HEK293 (cell line): ENCODE results near the gene ANXA2.

Experiments used
- CTCF ChIA-PET: fragments of 350-600 bp; formaldehyde crosslinking; extraction: SDS; loops from one replicate; lab custom pipeline; 2021; ENCODE audit warnings: antibody characterized with exemption; lab: Yijun Ruan, JAX
- POLR2A ChIA-PET: fragments of 300-600 bp; formaldehyde crosslinking; extraction: SDS; loops from one replicate; lab custom pipeline; 2020; ENCODE audit warnings: antibody characterized with exemption, inconsistent platforms; lab: Yijun Ruan, JAX
- H3K27ac ChIP-seq: fragments of 200-500 bp; sonication (Bioruptor generic); 2 replicates; pipeline ENCODE4 v1.5.1; 2014; ENCODE audit warnings: low read depth, low read length, control low read depth, inconsistent platforms; ENCODE audit errors: extremely low read depth
- H3K36me3 ChIP-seq, 2 experiments: fragments of 200-500 bp in 1 of 2; sonication (Bioruptor generic) in 1 of 2; 1 replicate in 1 of 2; 2 replicates in 1 of 2; pipeline ENCODE4 v1.5.1; 2014 to 2017; ENCODE audit warnings: inconsistent platforms in 2 of 2, low read length in 2 of 2; ENCODE audit not compliant: control insufficient read depth in 2 of 2, insufficient read depth in 1 of 2
- H3K4me1 ChIP-seq: fragments of 200-500 bp; sonication (Bioruptor generic); 2 replicates; pipeline ENCODE4 v1.5.1; 2014; ENCODE audit warnings: mild to moderate bottlenecking, low read length, inconsistent platforms; ENCODE audit not compliant: control insufficient read depth, insufficient read depth
- H3K4me3 ChIP-seq: 2 replicates; pipeline ENCODE4 v1.5.1; 2011; ENCODE audit warnings: low read depth, mild to moderate bottlenecking, control low read depth, low read length, moderate library complexity
- H3K9me3 ChIP-seq: fragments of 200-500 bp; sonication (Bioruptor generic); 2 replicates; pipeline ENCODE4 v1.5.1; 2014; ENCODE audit warnings: low read depth, low read length, inconsistent platforms; ENCODE audit not compliant: control insufficient read depth, insufficient read depth
- FEZF1 ChIP-seq: fragments of 450-650 bp; formaldehyde crosslinking; IDR thresholded peaks from 2 replicates; pipeline ENCODE4 v1.5.1; 2016; ENCODE audit warnings: missing biosample characterization, missing genetic modification characterization
- HOXC10 ChIP-seq: sonication (generic); formaldehyde crosslinking; IDR thresholded peaks from 2 replicates; pipeline ENCODE4 v1.8.1; 2023; ENCODE audit warnings: mild to moderate bottlenecking, missing genetic modification reagents
- HOXD13 ChIP-seq: sonication (generic); formaldehyde crosslinking; IDR thresholded peaks from 2 replicates; pipeline ENCODE4 v1.8.0; 2022; ENCODE audit warnings: missing genetic modification reagents, borderline replicate concordance
- KLF7 ChIP-seq: fragments of 450-650 bp; formaldehyde crosslinking; IDR thresholded peaks from 2 replicates; pipeline ENCODE4 v1.5.1; 2016; ENCODE audit warnings: missing biosample characterization, missing genetic modification characterization, borderline replicate concordance
- RBAK ChIP-seq: fragments of 450-650 bp; formaldehyde crosslinking; IDR thresholded peaks from 2 replicates; pipeline ENCODE4 v1.5.1; 2016; ENCODE audit warnings: missing biosample characterization, missing genetic modification characterization
- YY1 ChIP-seq: fragments of 450-650 bp; formaldehyde crosslinking; IDR thresholded peaks from 2 replicates; pipeline ENCODE4 v1.5.1; 2018; ENCODE audit warnings: missing biosample characterization, missing genetic modification characterization
- ZBTB21 ChIP-seq: fragments of 450-650 bp; formaldehyde crosslinking; IDR thresholded peaks from 2 replicates; pipeline ENCODE4 v1.5.1; 2017; ENCODE audit warnings: missing biosample characterization, missing genetic modification characterization
- ZFP37 ChIP-seq: fragments of 450-650 bp; formaldehyde crosslinking; IDR thresholded peaks from 2 replicates; pipeline ENCODE4 v1.5.1; 2016; ENCODE audit warnings: missing biosample characterization, missing genetic modification characterization
- ZIC2 ChIP-seq: fragments of 450-650 bp; formaldehyde crosslinking; IDR thresholded peaks from 2 replicates; pipeline ENCODE4 v1.5.1; 2016; ENCODE audit warnings: missing biosample characterization, missing genetic modification characterization
- ZNF132 ChIP-seq: fragments of 450-650 bp; formaldehyde crosslinking; IDR thresholded peaks from 2 replicates; pipeline ENCODE4 v1.5.1; 2017; ENCODE audit warnings: missing biosample characterization, missing genetic modification characterization, borderline replicate concordance
- ZNF221 ChIP-seq: fragments of 450-650 bp; formaldehyde crosslinking; IDR thresholded peaks from 2 replicates; pipeline ENCODE4 v1.5.1; 2017; ENCODE audit warnings: missing biosample characterization, missing genetic modification characterization, borderline replicate concordance
- ZNF302 ChIP-seq: fragments of 450-650 bp; formaldehyde crosslinking; IDR thresholded peaks from 2 replicates; pipeline ENCODE4 v1.5.1; 2016; ENCODE audit warnings: missing biosample characterization, missing genetic modification characterization, low read depth
- ZNF311 ChIP-seq: fragments of 450-650 bp; formaldehyde crosslinking; IDR thresholded peaks from 2 replicates; pipeline ENCODE4 v1.5.1; 2017; ENCODE audit warnings: missing biosample characterization, missing genetic modification characterization, borderline replicate concordance
- ZNF350 ChIP-seq: fragments of 450-650 bp; formaldehyde crosslinking; IDR thresholded peaks from 2 replicates; pipeline ENCODE4 v1.5.0; 2017; ENCODE audit warnings: missing biosample characterization, mild to moderate bottlenecking, missing genetic modification characterization
- ZNF391 ChIP-seq: fragments of 450-650 bp; formaldehyde crosslinking; IDR thresholded peaks from 2 replicates; pipeline ENCODE4 v1.5.1; 2016; ENCODE audit warnings: low read depth, missing biosample characterization, missing genetic modification characterization, borderline replicate concordance
- ZNF561 ChIP-seq: fragments of 450-650 bp; IDR thresholded peaks from 2 replicates; pipeline ENCODE4 v1.5.1; 2018; ENCODE audit warnings: missing biosample characterization, missing genetic modification characterization, borderline replicate concordance
- ZNF701 ChIP-seq: fragments of 450-650 bp; formaldehyde crosslinking; IDR thresholded peaks from 2 replicates; pipeline ENCODE4 v1.5.1; 2016; ENCODE audit warnings: missing biosample characterization, missing genetic modification characterization
- ZNF768 ChIP-seq: fragments of 450-650 bp; formaldehyde crosslinking; IDR thresholded peaks from 2 replicates; pipeline ENCODE4 v1.5.1; 2018; ENCODE audit warnings: missing biosample characterization, mild to moderate bottlenecking, missing genetic modification characterization
- ZNF785 ChIP-seq: fragments of 450-650 bp; formaldehyde crosslinking; IDR thresholded peaks from 2 replicates; pipeline ENCODE4 v1.5.1; 2016; ENCODE audit warnings: missing biosample characterization, missing genetic modification characterization
- ZNF843 ChIP-seq: fragments of 450-650 bp; formaldehyde crosslinking; IDR thresholded peaks from 2 replicates; pipeline ENCODE4 v1.5.1; 2016; ENCODE audit warnings: missing biosample characterization, missing genetic modification characterization
- ZSCAN4 ChIP-seq: fragments of 450-650 bp; formaldehyde crosslinking; IDR thresholded peaks from 2 replicates; pipeline ENCODE4 v1.5.1; 2017; ENCODE audit warnings: missing biosample characterization, missing genetic modification characterization
- TF ChIP-seq, protein P1 (sequence below): fragments of 450-650 bp; formaldehyde crosslinking; IDR thresholded peaks from 2 replicates; pipeline ENCODE4 v1.5.1; 2016; ENCODE audit warnings: missing biosample characterization, missing genetic modification characterization
- TF ChIP-seq, protein P2 (sequence below): fragments of 450-650 bp; formaldehyde crosslinking; conservative IDR thresholded peaks from 2 replicates; pipeline ENCODE4 v1.5.1; 2016; ENCODE audit warnings: low read depth, missing biosample characterization, missing genetic modification characterization
- TF ChIP-seq, protein P3 (sequence below): fragments of 450-650 bp; formaldehyde crosslinking; IDR thresholded peaks from 2 replicates; pipeline ENCODE4 v1.5.1; 2016; ENCODE audit warnings: missing biosample characterization, missing genetic modification characterization, borderline replicate concordance

The ANXA2 gene

GRCh38 chr15:60400944-60401343, 3.2 kb upstream of the ANXA2 start:
- Histone ChIP-seq H3K4me3 (no peak overlapping the region), H3K27ac (no peak overlapping the region), H3K4me1 (0 out of 2 replicates have a peak, but pooled peaks cover 2% of the 10 kb centered on the region), H3K36me3 (peaks cover 0 to 8% of the 10 kb centered on the region in 2 experiments; a peak in 1 of 3 replicates), H3K9me3 (no peaks in the 10 kb centered on the region)
- ChIA-PET POLR2A (no interaction called here), CTCF (interaction anchor here (1.2 kb wide), 1 partner anchor 27 kb away, joined by 3 read pairs; no protein-coding TSS in a partner anchor)
- TF ChIP-seq ZIC2 (tag by site-specific recombination) (no peak), HOXD13 (CRISPR knock-in tag) (no peak), ZNF785 (tag by site-specific recombination) (no peak), RBAK (tag by site-specific recombination) (no peak), KLF7 (tag by site-specific recombination) (no peak), YY1 (no peak), ZNF350 (tag by site-specific recombination) (no peak), FEZF1 (tag by site-specific recombination) (no peak), ZNF768 (tag by site-specific recombination) (no peak), ZFP37 (tag by site-specific recombination) (no peak), ZBTB21 (no peak), ZNF391 (tag by site-specific recombination) (no peak), ZNF701 (tag by site-specific recombination) (no peak), ZNF221 (no peak), ZNF843 (tag by site-specific recombination) (no peak), HOXC10 (CRISPR knock-in tag) (no peak)
- TF ChIP-seq, protein P1, sequence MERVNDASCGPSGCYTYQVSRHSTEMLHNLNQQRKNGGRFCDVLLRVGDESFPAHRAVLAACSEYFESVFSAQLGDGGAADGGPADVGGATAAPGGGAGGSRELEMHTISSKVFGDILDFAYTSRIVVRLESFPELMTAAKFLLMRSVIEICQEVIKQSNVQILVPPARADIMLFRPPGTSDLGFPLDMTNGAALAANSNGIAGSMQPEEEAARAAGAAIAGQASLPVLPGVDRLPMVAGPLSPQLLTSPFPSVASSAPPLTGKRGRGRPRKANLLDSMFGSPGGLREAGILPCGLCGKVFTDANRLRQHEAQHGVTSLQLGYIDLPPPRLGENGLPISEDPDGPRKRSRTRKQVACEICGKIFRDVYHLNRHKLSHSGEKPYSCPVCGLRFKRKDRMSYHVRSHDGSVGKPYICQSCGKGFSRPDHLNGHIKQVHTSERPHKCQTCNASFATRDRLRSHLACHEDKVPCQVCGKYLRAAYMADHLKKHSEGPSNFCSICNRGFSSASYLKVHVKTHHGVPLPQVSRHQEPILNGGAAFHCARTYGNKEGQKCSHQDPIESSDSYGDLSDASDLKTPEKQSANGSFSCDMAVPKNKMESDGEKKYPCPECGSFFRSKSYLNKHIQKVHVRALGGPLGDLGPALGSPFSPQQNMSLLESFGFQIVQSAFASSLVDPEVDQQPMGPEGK (tag by site-specific recombination) = no peak

- peaks cover 0 to 16% of the 10 kb centered on the region in 2 experiments; a peak in 1 of 3 replicates for H3K36me3 ChIP-seq
- POLR2A ChIA-PET = no interaction called here
- H3K9me3 ChIP-seq = no peaks in the 10 kb centered on the region
- H3K27ac ChIP-seq = no peak overlapping the region
- H3K4me1 ChIP-seq = 0 out of 2 replicates have a peak, but pooled peaks cover 2% of the 10 kb centered on the region
- CTCF ChIA-PET = interaction anchor here (0.7 to 1.2 kb wide), 2 partner anchors 25 to 89 kb away, joined by 3 to 4 read pairs; no protein-coding TSS in a partner anchor
- H3K4me3 ChIP-seq = no peak overlapping the region
- TF ChIP-seq ZNF561 = no peak
- TF ChIP-seq, protein P2, sequence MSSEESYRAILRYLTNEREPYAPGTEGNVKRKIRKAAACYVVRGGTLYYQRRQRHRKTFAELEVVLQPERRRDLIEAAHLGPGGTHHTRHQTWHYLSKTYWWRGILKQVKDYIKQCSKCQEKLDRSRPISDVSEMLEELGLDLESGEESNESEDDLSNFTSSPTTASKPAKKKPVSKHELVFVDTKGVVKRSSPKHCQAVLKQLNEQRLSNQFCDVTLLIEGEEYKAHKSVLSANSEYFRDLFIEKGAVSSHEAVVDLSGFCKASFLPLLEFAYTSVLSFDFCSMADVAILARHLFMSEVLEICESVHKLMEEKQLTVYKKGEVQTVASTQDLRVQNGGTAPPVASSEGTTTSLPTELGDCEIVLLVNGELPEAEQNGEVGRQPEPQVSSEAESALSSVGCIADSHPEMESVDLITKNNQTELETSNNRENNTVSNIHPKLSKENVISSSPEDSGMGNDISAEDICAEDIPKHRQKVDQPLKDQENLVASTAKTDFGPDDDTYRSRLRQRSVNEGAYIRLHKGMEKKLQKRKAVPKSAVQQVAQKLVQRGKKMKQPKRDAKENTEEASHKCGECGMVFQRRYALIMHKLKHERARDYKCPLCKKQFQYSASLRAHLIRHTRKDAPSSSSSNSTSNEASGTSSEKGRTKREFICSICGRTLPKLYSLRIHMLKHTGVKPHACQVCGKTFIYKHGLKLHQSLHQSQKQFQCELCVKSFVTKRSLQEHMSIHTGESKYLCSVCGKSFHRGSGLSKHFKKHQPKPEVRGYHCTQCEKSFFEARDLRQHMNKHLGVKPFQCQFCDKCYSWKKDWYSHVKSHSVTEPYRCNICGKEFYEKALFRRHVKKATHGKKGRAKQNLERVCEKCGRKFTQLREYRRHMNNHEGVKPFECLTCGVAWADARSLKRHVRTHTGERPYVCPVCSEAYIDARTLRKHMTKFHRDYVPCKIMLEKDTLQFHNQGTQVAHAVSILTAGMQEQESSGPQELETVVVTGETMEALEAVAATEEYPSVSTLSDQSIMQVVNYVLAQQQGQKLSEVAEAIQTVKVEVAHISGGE = no peak
- TF ChIP-seq RBAK (tag by site-specific recombination) = no peak
- no peak for TF ChIP-seq ZSCAN4
- TF ChIP-seq, protein P3, sequence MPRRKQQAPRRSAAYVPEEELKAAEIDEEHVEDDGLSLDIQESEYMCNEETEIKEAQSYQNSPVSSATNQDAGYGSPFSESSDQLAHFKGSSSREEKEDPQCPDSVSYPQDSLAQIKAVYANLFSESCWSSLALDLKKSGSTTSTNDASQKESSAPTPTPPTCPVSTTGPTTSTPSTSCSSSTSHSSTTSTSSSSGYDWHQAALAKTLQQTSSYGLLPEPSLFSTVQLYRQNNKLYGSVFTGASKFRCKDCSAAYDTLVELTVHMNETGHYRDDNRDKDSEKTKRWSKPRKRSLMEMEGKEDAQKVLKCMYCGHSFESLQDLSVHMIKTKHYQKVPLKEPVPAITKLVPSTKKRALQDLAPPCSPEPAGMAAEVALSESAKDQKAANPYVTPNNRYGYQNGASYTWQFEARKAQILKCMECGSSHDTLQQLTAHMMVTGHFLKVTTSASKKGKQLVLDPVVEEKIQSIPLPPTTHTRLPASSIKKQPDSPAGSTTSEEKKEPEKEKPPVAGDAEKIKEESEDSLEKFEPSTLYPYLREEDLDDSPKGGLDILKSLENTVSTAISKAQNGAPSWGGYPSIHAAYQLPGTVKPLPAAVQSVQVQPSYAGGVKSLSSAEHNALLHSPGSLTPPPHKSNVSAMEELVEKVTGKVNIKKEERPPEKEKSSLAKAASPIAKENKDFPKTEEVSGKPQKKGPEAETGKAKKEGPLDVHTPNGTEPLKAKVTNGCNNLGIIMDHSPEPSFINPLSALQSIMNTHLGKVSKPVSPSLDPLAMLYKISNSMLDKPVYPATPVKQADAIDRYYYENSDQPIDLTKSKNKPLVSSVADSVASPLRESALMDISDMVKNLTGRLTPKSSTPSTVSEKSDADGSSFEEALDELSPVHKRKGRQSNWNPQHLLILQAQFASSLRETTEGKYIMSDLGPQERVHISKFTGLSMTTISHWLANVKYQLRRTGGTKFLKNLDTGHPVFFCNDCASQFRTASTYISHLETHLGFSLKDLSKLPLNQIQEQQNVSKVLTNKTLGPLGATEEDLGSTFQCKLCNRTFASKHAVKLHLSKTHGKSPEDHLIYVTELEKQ (tag by site-specific recombination) = no peak
- no peak for TF ChIP-seq ZNF302 (tag by site-specific recombination)
- no peak for TF ChIP-seq ZIC2 (tag by site-specific recombination)
- TF ChIP-seq ZNF311 (tag by site-specific recombination) = no peak
- TF ChIP-seq ZNF132 (tag by site-specific recombination) = no peak
Measured at GRCh38 chr15:60399931-60400330, 2.1 kb upstream of the ANXA2 start.
